ENCODE results near the gene SSTR4.
"Not testable (repeated sequence)": the region's sequence is repeated elsewhere in the genome, so short reads cannot be mapped to it uniquely, and the experiment has no call there.

The SSTR4 gene

GRCh38 chr20:23034721-23035671 is at the start of gene SSTR4:
SSTR4 (plus strand) TSS chr20:23035312; CDS start chr20:23035484, 172 bp downstream.
- no peak for DNase-seq

GRCh38 chr20:22986601-22987000 is 48.5 kb upstream of the SSTR4 start:
- no peak for DNase-seq

- DNase-seq, result not testable (repeated sequence)
Observed at GRCh38 chr20:22991424-22991823, 43.7 kb upstream of the SSTR4 start.

- no peak for DNase-seq
Observed at GRCh38 chr20:22993823-22994222, 41.3 kb upstream of the SSTR4 start.

GRCh38 chr20:22995923-22996322 is 39.2 kb upstream of the SSTR4 start:
- no peak for DNase-seq

GRCh38 chr20:22998476-22998875 is 36.6 kb upstream of the SSTR4 start:
- DNase-seq, result no peak

GRCh38 chr20:22999756-23000155 is 35.4 kb upstream of the SSTR4 start:
- no peak for DNase-seq

- DNase-seq, result no peak
Observed at GRCh38 chr20:23000232-23000947, 34.7 kb upstream of the SSTR4 start.

GRCh38 chr20:23002276-23002675 is 32.8 kb upstream of the SSTR4 start:
- DNase-seq, result no peak

- DNase-seq, result no peak
Observed at GRCh38 chr20:23003077-23003635, 32.0 kb upstream of the SSTR4 start.

- no peak for DNase-seq
Observed at GRCh38 chr20:23003881-23004460, 31.1 kb upstream of the SSTR4 start.

- DNase-seq, result no peak
Observed at GRCh38 chr20:23005776-23006175, 29.3 kb upstream of the SSTR4 start.

- DNase-seq, result no peak
Observed at GRCh38 chr20:23007462-23007861, 27.6 kb upstream of the SSTR4 start.

GRCh38 chr20:23007886-23008655 is 27.0 kb upstream of the SSTR4 start:
- DNase-seq, result no peak

- no peak for DNase-seq
Observed at GRCh38 chr20:23008667-23009066, 26.4 kb upstream of the SSTR4 start.

GRCh38 chr20:23009636-23010035 is 25.5 kb upstream of the SSTR4 start:
- DNase-seq, result no peak

GRCh38 chr20:23010096-23010495 is 25.0 kb upstream of the SSTR4 start:
- no peak for DNase-seq

GRCh38 chr20:23011008-23011721 is 23.9 kb upstream of the SSTR4 start:
- no peak for DNase-seq

GRCh38 chr20:23013429-23013828 is 21.7 kb upstream of the SSTR4 start:
- DNase-seq, result no peak

GRCh38 chr20:23017516-23017915 is 17.6 kb upstream of the SSTR4 start:
- no peak for DNase-seq

GRCh38 chr20:23018432-23018831 is 16.7 kb upstream of the SSTR4 start:
- DNase-seq, result no peak

- DNase-seq, result no peak
Observed at GRCh38 chr20:23018941-23019340, 16.2 kb upstream of the SSTR4 start.

Measured in activated T-cell treated with anti-CD3 and anti-CD28 coated beads for 4 hours (primary cell).